Measurements from ENCODE around the gene POU6F2. TPM values are rescaled to one million over a fixed set of nuclear protein-coding genes. Genes with fewer than 3 reads are reported as not detected.

Gene POU6F2
- total RNA-seq, 1 experiment from 2014 or later: not detected

DNA sequence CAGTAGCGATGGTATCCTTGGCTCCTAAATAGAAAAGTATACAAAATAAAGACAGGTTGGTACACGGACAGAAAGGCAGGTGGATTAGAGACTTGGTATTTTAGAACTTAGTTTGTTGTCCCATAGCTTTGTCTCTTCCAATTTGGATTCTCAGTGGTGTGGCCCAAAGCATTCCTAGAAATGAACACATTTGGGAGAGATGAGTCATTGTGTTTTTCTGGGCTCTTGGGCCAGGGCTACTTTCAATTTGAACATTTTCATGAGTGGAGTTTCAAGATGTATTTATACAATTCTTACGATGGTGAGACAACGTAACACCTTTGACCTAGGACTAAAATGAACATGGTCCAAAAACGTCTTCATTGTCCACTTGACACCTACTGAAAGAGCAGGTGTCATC, 363.4 kb downstream of the POU6F2 start:
- intact Hi-C loops (cut with micrococcal nuclease; ENCODE audit: unreplicated experiment): no loop called here
- ChIA-PET CTCF (no interaction called here), POLR2A (ENCODE audit: low non-redundant PET) (no interaction called here)
- Histone ChIP-seq H3K4me3 (ENCODE audit: low read depth, low read length, poor library complexity, severe bottlenecking) (no peak overlapping the region), H3K27me3 (replicated peaks; ENCODE audit: insufficient read depth, low read depth, low read length, poor library complexity) (peaks cover 54% of the 10 kb centered on the region), H3K4me1 (ENCODE audit: insufficient read depth, low read length, poor library complexity, severe bottlenecking) (no peaks in the 10 kb centered on the region), H3K36me3 (ENCODE audit: insufficient read depth, low read length, poor library complexity, severe bottlenecking) (no peaks in the 10 kb centered on the region), H3K27ac (ENCODE audit: low read depth, low read length, poor library complexity, severe bottlenecking) (no peak overlapping the region), H3K9me3 (ENCODE audit: low read depth, low read length, poor library complexity, severe bottlenecking) (no peaks in the 10 kb centered on the region)
- BruUV-seq (replicated peaks): no TSS peak
- TF ChIP-seq, protein P1, sequence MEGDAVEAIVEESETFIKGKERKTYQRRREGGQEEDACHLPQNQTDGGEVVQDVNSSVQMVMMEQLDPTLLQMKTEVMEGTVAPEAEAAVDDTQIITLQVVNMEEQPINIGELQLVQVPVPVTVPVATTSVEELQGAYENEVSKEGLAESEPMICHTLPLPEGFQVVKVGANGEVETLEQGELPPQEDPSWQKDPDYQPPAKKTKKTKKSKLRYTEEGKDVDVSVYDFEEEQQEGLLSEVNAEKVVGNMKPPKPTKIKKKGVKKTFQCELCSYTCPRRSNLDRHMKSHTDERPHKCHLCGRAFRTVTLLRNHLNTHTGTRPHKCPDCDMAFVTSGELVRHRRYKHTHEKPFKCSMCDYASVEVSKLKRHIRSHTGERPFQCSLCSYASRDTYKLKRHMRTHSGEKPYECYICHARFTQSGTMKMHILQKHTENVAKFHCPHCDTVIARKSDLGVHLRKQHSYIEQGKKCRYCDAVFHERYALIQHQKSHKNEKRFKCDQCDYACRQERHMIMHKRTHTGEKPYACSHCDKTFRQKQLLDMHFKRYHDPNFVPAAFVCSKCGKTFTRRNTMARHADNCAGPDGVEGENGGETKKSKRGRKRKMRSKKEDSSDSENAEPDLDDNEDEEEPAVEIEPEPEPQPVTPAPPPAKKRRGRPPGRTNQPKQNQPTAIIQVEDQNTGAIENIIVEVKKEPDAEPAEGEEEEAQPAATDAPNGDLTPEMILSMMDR (conservative IDR thresholded peaks at IDR 0.05; ENCODE audit: low read depth, low read length): no peak
- TF ChIP-seq EZH2 (IDR thresholded peaks at IDR 0.05; ENCODE audit: borderline replicate concordance, low read depth, low read length, poor library complexity, severe bottlenecking): no peak
- no peak for DNase-seq (ENCODE audit: low spot score)

DNA sequence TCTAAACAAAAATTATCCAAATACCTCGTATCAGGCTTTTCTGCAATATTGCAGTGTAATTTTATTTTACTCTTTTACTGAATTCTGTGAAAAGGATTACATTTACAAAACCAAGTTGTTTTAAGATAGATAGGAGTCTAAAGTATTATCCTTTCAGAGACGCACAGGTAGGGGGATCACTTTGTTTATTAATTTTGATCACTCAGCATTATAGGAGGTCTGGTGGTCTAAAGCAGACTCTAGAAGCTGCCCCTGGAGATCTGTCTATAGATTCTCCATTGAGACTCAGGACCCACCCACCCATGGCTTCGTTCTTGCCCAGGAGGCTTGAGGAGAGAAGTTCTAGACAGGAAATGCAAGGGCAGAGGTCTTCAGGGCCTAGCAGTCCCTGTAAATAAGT, 365.1 kb downstream of the POU6F2 start:
- Histone ChIP-seq H3K36me3 (ENCODE audit: insufficient read depth, low read length, poor library complexity, severe bottlenecking) (no peaks in the 10 kb centered on the region), H3K9me3 (ENCODE audit: low read depth, low read length, poor library complexity, severe bottlenecking) (no peaks in the 10 kb centered on the region), H3K4me3 (ENCODE audit: low read depth, low read length, poor library complexity, severe bottlenecking) (no peak overlapping the region), H3K27me3 (replicated peaks; ENCODE audit: insufficient read depth, low read depth, low read length, poor library complexity) (peaks cover 50% of the 10 kb centered on the region), H3K4me1 (ENCODE audit: insufficient read depth, low read length, poor library complexity, severe bottlenecking) (no peaks in the 10 kb centered on the region), H3K27ac (ENCODE audit: low read depth, low read length, poor library complexity, severe bottlenecking) (no peak overlapping the region)
- intact Hi-C loops (cut with micrococcal nuclease; ENCODE audit: unreplicated experiment): no loop called here
- ChIA-PET POLR2A (ENCODE audit: low non-redundant PET) (no interaction called here), CTCF (no interaction called here)
- TF ChIP-seq EZH2 (IDR thresholded peaks at IDR 0.05; ENCODE audit: borderline replicate concordance, low read depth, low read length, poor library complexity, severe bottlenecking): no peak
- TF ChIP-seq, protein P1 (conservative IDR thresholded peaks at IDR 0.05; ENCODE audit: low read depth, low read length): no peak
- no TSS peak for BruUV-seq (replicated peaks)
- no peak for DNase-seq (ENCODE audit: low spot score)

DNA sequence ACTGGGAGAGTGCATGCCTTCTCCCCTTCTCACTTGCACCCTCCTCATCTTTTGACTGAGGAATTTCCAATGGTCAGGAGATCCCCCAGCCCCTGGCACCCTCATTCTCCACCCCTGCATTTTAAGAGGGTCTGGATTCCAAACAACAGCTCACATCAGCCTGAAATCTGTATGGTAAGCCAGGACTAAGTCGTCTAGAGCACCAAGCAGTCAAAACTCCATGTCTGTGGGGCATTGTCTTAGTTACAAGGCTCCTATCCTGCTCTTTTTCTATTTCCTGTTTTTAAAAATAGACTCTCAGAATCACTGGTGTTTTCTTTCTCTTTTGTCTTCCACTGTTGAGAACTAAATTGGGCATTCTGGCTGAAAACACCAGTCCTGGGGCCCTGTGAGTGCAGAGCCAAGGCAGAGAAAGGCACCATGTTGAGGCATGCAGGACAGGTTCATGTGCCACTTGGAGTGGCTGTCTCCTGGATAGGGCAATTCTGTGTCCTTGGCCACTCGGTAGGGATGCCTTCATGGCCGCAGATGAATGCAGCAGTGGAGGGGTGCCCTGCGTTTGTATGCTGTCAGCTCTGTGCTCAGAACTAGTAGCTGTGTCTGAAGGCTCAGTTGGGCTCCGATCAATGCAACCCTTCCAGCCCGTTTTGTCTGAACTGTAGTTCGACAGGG, 371.9 kb downstream of the POU6F2 start:
- no peak for DNase-seq (ENCODE audit: low spot score)
- CTCF ChIA-PET: no interaction called here
- Histone ChIP-seq H3K4me1 (ENCODE audit: insufficient read depth, low read length, poor library complexity, severe bottlenecking) (peaks cover 14% of the 10 kb centered on the region), H3K27me3 (replicated peaks; ENCODE audit: insufficient read depth, low read depth, low read length, poor library complexity) (peaks cover 43% of the 10 kb centered on the region), H3K4me3 (ENCODE audit: low read depth, low read length, poor library complexity, severe bottlenecking) (no peak overlapping the region), H3K9me3 (ENCODE audit: low read depth, low read length, poor library complexity, severe bottlenecking) (no peaks in the 10 kb centered on the region), H3K27ac (ENCODE audit: low read depth, low read length, poor library complexity, severe bottlenecking) (no peak overlapping the region), H3K36me3 (ENCODE audit: insufficient read depth, low read length, poor library complexity, severe bottlenecking) (no peaks in the 10 kb centered on the region)
- BruUV-seq (replicated peaks): no TSS peak
- intact Hi-C loops (cut with micrococcal nuclease; ENCODE audit: unreplicated experiment): no loop called here
- TF ChIP-seq, protein P1 (conservative IDR thresholded peaks at IDR 0.05; ENCODE audit: low read depth, low read length): no peak
- no peak for TF ChIP-seq EZH2 (IDR thresholded peaks at IDR 0.05; ENCODE audit: borderline replicate concordance, low read depth, low read length, poor library complexity, severe bottlenecking)
- POLR2A ChIA-PET (ENCODE audit: low non-redundant PET): no interaction called here

Measured in A673 (cell line).